Neuronal stem cell (in vitro differentiated cells): ENCODE results near the gene FCGBP.

Source experiments
- DNase-seq: peaks from one replicate; pipeline ENCODE4 v3.0.0-alpha.2; 2013; ENCODE audit warnings: low spot score
- H2AFZ ChIP-seq: one replicate; pipeline ENCODE4 v1.6.1; 2013; ENCODE audit warnings: mild to moderate bottlenecking, low read length, inconsistent platforms
- H2AK5ac ChIP-seq: 2 replicates; pipeline ENCODE4 v1.6.1; 2013; ENCODE audit warnings: low read depth, mild to moderate bottlenecking, inconsistent platforms, low read length, moderate library complexity, mixed read lengths
- H2BK120ac ChIP-seq: 2 replicates; pipeline ENCODE4 v1.6.1; 2013; ENCODE audit warnings: low read depth, mild to moderate bottlenecking, inconsistent platforms, low read length, moderate library complexity, mixed read lengths
- H2BK12ac ChIP-seq: one replicate; pipeline ENCODE4 v1.6.1; 2013; ENCODE audit warnings: low read length, inconsistent platforms
- H2BK15ac ChIP-seq: 2 replicates; pipeline ENCODE4 v1.6.1; 2013; ENCODE audit warnings: mild to moderate bottlenecking, low read length, inconsistent platforms, mixed read lengths
- H2BK5ac ChIP-seq: one replicate; pipeline ENCODE4 v1.6.1; 2013; ENCODE audit warnings: inconsistent platforms, mild to moderate bottlenecking, low read length, moderate library complexity
- H3K14ac ChIP-seq: one replicate; pipeline ENCODE4 v1.6.1; 2013; ENCODE audit warnings: low read length, inconsistent platforms
- H3K18ac ChIP-seq: 2 replicates; pipeline ENCODE4 v1.6.1; 2013; ENCODE audit warnings: low read length, inconsistent platforms
- H3K23ac ChIP-seq: 2 replicates; pipeline ENCODE4 v1.6.1; 2013; ENCODE audit warnings: low read depth, mild to moderate bottlenecking, mixed read lengths, low read length, inconsistent platforms; ENCODE audit not compliant: poor library complexity
- H3K27ac ChIP-seq: replicated peaks from 3 replicates; pipeline ENCODE4 v1.5.1; 2013; ENCODE audit warnings: low read length, inconsistent platforms
- H3K27me3 ChIP-seq, 3 experiments: 2 replicates each; pipeline ENCODE4 v1.6.1; 2013; ENCODE audit warnings: low read length in 3 of 3, mild to moderate bottlenecking in 2 of 3, inconsistent platforms in 1 of 3, low read depth in 1 of 3, mixed read lengths in 1 of 3, moderate library complexity in 1 of 3; ENCODE audit not compliant: control insufficient read depth in 3 of 3, insufficient read depth in 3 of 3
- H3K36me3 ChIP-seq, 2 donors: replicated peaks in 1 of 2; 2 replicates each; pipeline ENCODE4 v1.6.1; 2013; ENCODE audit warnings: low read length in 2 of 2; ENCODE audit not compliant: control insufficient read depth in 2 of 2, insufficient read depth in 2 of 2
- H3K4ac ChIP-seq: 2 replicates; pipeline ENCODE4 v1.6.1; 2013; ENCODE audit warnings: inconsistent platforms, mild to moderate bottlenecking, low read length, moderate library complexity
- H3K4me1 ChIP-seq, 2 donors: 1 replicate in 1 of 2; 2 replicates in 1 of 2; pipeline ENCODE4 v1.6.1; 2013; ENCODE audit warnings: low read length in 2 of 2, low read depth in 1 of 2; ENCODE audit not compliant: control insufficient read depth in 2 of 2, insufficient read depth in 1 of 2
- H3K4me2 ChIP-seq: one replicate; pipeline ENCODE4 v1.6.1; 2013; ENCODE audit warnings: mild to moderate bottlenecking, low read length, inconsistent platforms; ENCODE audit not compliant: insufficient read depth, poor library complexity, severe bottlenecking
- H3K4me3 ChIP-seq, 2 donors: 2 replicates each; pipeline ENCODE4 v1.5.1; 2013; ENCODE audit warnings: low read length in 2 of 2, mild to moderate bottlenecking in 2 of 2, inconsistent platforms in 1 of 2, moderate library complexity in 1 of 2
- H3K79me1 ChIP-seq: one replicate; pipeline ENCODE4 v1.6.1; 2013; ENCODE audit warnings: low read depth, mild to moderate bottlenecking, inconsistent platforms, low read length, moderate library complexity
- H3K9ac ChIP-seq: one replicate; pipeline ENCODE4 v1.6.1; 2013; ENCODE audit warnings: mild to moderate bottlenecking, low read depth, low read length, inconsistent platforms; ENCODE audit not compliant: poor library complexity
- H3K9me3 ChIP-seq, 2 donors: replicated peaks in 1 of 2; 2 replicates each; pipeline versions ENCODE3 to v1.6.1; 2013; ENCODE audit warnings: low read length in 2 of 2, mild to moderate bottlenecking in 2 of 2, inconsistent platforms in 1 of 2, low read depth in 1 of 2, mixed read lengths in 1 of 2, moderate library complexity in 1 of 2; ENCODE audit not compliant: control insufficient read depth in 2 of 2, insufficient read depth in 1 of 2
- H4K8ac ChIP-seq: one replicate; pipeline ENCODE4 v1.6.1; 2013; ENCODE audit warnings: low read depth, mild to moderate bottlenecking, inconsistent platforms, low read length, moderate library complexity
- H4K91ac ChIP-seq: one replicate; pipeline ENCODE4 v1.6.1; 2013; ENCODE audit warnings: low read length, low read depth, mild to moderate bottlenecking, inconsistent platforms; ENCODE audit not compliant: poor library complexity
- WGBS, 2 donors: extraction: QIAGEN DNeasy Blood & Tissue Kit; methylation state at CpG; one replicate each; pipeline ENCODE4 v1.1.7; 2013; ENCODE audit warnings: missing lambda C conversion rate in 2 of 2, mixed read lengths in 1 of 2; ENCODE audit not compliant: insufficient read length in 2 of 2, insufficient replicate concordance in 1 of 2; ENCODE audit errors: extremely low coverage in 2 of 2; 5-methylcytosine and 5-hydroxymethylcytosine counted together

FCGBP gene

DNA sequence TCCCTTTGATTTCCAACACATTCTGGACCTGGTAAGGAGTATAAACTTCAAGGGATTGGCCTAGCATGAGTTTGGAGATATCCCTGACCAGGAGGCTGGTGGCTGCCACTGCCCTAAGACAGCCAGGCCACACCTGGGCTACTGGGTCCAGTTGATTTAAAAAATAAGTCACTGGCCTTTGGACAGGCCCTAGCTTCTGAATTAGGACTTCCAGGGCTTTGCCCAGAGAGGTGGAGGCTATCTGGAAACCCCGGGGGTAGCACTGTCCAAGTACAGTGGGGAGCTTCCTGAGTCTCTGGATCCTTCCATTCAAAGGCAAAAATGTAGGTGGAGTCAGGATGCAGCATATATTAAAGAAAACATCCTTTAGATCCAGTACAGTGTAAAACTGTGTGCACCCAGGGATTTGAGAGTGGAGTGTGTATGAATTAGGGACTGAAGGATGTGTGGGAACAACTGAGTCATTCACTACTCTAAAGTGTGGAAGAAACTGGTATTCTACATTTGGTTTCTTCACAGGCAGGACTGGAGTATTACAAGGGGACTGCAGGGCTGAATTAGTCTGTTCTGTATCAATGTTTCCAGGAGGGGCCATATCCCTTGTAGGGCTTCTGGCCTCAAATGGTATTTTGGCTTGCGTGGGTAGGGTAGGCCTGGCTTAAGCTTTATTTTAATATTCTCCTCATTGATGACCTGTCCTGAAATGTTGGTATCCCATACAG lies 14.8 kb upstream of the FCGBP start:
- no peak overlapping the region for H3K18ac ChIP-seq
- no CpG with 5 or more reads among the region's 2 CpGs for WGBS, 2 donors
- H2BK12ac ChIP-seq: no peak overlapping the region
- no peak overlapping the region for H3K4me3 ChIP-seq
- H3K14ac ChIP-seq: no peak overlapping the region
- H3K4me2 ChIP-seq: no peak overlapping the region
- peaks cover 1% of the 10 kb centered on the region for H3K79me1 ChIP-seq
- no peak overlapping the region for H2BK15ac ChIP-seq
- no peak overlapping the region for H3K4ac ChIP-seq
- H3K9me3 ChIP-seq: peaks cover 0 to 2% of the 10 kb centered on the region in 2 donors
- no peaks in the 10 kb centered on the region for H3K27me3 ChIP-seq
- no peak for DNase-seq
- no peak overlapping the region for H4K8ac ChIP-seq
- H3K4me1 ChIP-seq: no peaks in the 10 kb centered on the region
- no peaks in the 10 kb centered on the region for H3K36me3 ChIP-seq
- H3K9ac ChIP-seq: no peak overlapping the region
- no peak overlapping the region for H2AK5ac ChIP-seq
- H2BK120ac ChIP-seq: no peak overlapping the region
- no peak overlapping the region for H2AFZ ChIP-seq
- no peak overlapping the region for H3K27ac ChIP-seq
- H2BK5ac ChIP-seq: no peak overlapping the region
- no peak overlapping the region for H3K23ac ChIP-seq
- no peak overlapping the region for H4K91ac ChIP-seq

DNA sequence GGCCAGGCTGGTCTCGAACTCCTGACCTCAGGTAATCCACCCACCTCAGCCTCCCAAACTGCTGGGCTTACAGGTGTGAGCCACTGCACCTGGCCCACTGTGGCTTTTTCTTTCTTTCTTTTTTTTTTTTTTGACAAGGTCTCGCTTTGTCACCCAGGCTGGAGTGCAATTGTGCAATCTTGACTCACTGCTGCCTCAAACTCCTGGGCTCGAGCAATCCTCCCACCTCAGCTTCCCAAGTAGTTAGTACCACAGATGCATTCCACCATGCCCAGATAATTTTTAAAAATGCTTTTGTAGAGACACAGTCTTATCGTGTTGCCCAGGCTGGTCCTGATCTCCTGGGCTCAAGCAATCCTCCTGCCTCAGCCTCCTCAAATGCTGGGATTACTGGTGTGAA lies 12.1 kb upstream of the FCGBP start:
- no peaks in the 10 kb centered on the region for H3K36me3 ChIP-seq
- no peak overlapping the region for H3K9ac ChIP-seq
- H3K23ac ChIP-seq: no peak overlapping the region
- no peak for DNase-seq
- H3K27me3 ChIP-seq: no peaks in the 10 kb centered on the region
- peaks cover 0 to 2% of the 10 kb centered on the region in 2 donors for H3K9me3 ChIP-seq
- H3K4me3 ChIP-seq: no peak overlapping the region
- no peak overlapping the region for H4K91ac ChIP-seq
- no CpG with 5 or more reads among the region's 4 CpGs for WGBS, 2 donors
- no peak overlapping the region for H3K14ac ChIP-seq
- H3K4me1 ChIP-seq: peaks cover 7 to 8% of the 10 kb centered on the region in 2 donors
- no peak overlapping the region for H2BK120ac ChIP-seq
- H2BK5ac ChIP-seq: no peak overlapping the region
- no peak overlapping the region for H2BK12ac ChIP-seq
- H3K4ac ChIP-seq: no peak overlapping the region
- no peak overlapping the region for H2AFZ ChIP-seq
- no peak overlapping the region for H3K4me2 ChIP-seq
- H2AK5ac ChIP-seq: no peak overlapping the region
- no peak overlapping the region for H3K27ac ChIP-seq
- peaks cover 1% of the 10 kb centered on the region for H3K79me1 ChIP-seq
- H3K18ac ChIP-seq: no peak overlapping the region
- H2BK15ac ChIP-seq: no peak overlapping the region
- H4K8ac ChIP-seq: no peak overlapping the region

- no peak overlapping the region for H2BK5ac ChIP-seq
- H3K4me2 ChIP-seq: no peak overlapping the region
- H3K79me1 ChIP-seq: no peaks in the 10 kb centered on the region
- H3K4ac ChIP-seq: no peak overlapping the region
- H2AK5ac ChIP-seq: no peak overlapping the region
- H3K4me1 ChIP-seq: peaks cover 8 to 9% of the 10 kb centered on the region in 2 donors
- DNase-seq: no peak
- H3K14ac ChIP-seq: no peak overlapping the region
- no peak overlapping the region for H3K23ac ChIP-seq
- WGBS, 2 donors: no CpG with 5 or more reads among the region's 7 CpGs
- H3K9ac ChIP-seq: no peak overlapping the region
- no peaks in the 10 kb centered on the region for H3K36me3 ChIP-seq
- H3K27me3 ChIP-seq: no peaks in the 10 kb centered on the region
- H3K18ac ChIP-seq: no peak overlapping the region
- no peak overlapping the region for H2BK12ac ChIP-seq
- H4K8ac ChIP-seq: no peak overlapping the region
- H3K9me3 ChIP-seq: no peaks in the 10 kb centered on the region
- H3K4me3 ChIP-seq: no peak overlapping the region
- H2BK15ac ChIP-seq: no peak overlapping the region
- no peak overlapping the region for H4K91ac ChIP-seq
- H3K27ac ChIP-seq: no peak overlapping the region
- no peak overlapping the region for H2BK120ac ChIP-seq
- no peak overlapping the region for H2AFZ ChIP-seq
Measured at GRCh38 chr19:39943586-39943985, 9.2 kb upstream of the FCGBP start.

GRCh38 chr19:39942366-39942730 lies 7.9 kb upstream of the FCGBP start:
- H3K27ac ChIP-seq: peak overlapping the region; percentile 46
- no peak overlapping the region for H3K9ac ChIP-seq
- no peaks in the 10 kb centered on the region for H3K79me1 ChIP-seq
- no peaks in the 10 kb centered on the region for H3K36me3 ChIP-seq
- no peak overlapping the region for H4K91ac ChIP-seq
- no peaks in the 10 kb centered on the region for H3K27me3 ChIP-seq
- no peak overlapping the region for H3K4me2 ChIP-seq
- no peak overlapping the region for H3K14ac ChIP-seq
- no CpG with 5 or more reads among the region's 4 CpGs for WGBS, 2 donors
- H3K4ac ChIP-seq: no peak overlapping the region
- no peak overlapping the region for H3K23ac ChIP-seq
- no peak overlapping the region for H2AK5ac ChIP-seq
- no peaks in the 10 kb centered on the region for H3K9me3 ChIP-seq
- H2BK120ac ChIP-seq: no peak overlapping the region
- DNase-seq: peak; percentile 20
- no peak overlapping the region for H2BK15ac ChIP-seq
- no peak overlapping the region for H3K18ac ChIP-seq
- no peak overlapping the region for H2BK5ac ChIP-seq
- no peak overlapping the region for H3K4me3 ChIP-seq
- peak overlapping the region; percentile 32 for H2AFZ ChIP-seq
- H2BK12ac ChIP-seq: no peak overlapping the region
- H4K8ac ChIP-seq: no peak overlapping the region
- H3K4me1 ChIP-seq: peaks cover 8 to 9% of the 10 kb centered on the region in 2 donors
